Smooth muscle cell (in vitro differentiated cells): ENCODE measurements around the gene FAM200A. TPM values are rescaled to one million over a fixed set of nuclear protein-coding genes. Genes with fewer than 3 reads are reported as not detected.
"Not testable (repeated sequence)": the region's sequence is repeated elsewhere in the genome, so short reads cannot be mapped to it uniquely, and the experiment has no call there.

Source experiments
- DNase-seq: peaks from one replicate; lab custom pipeline; 2025; ENCODE audit not compliant: unreplicated experiment; lab: John Stamatoyannopoulos, UW
- H2AFZ ChIP-seq: fragments of 200-600 bp; sonication (generic); 2 replicates; pipeline ENCODE4 v1.6.0; 2016; ENCODE audit warnings: antibody characterized with exemption, low read depth, mild to moderate bottlenecking
- H3F3A ChIP-seq: fragments of 200-600 bp; sonication (generic); 2 replicates; pipeline ENCODE4 v1.6.0; 2017; ENCODE audit warnings: antibody characterized with exemption, low read depth
- H3K27ac ChIP-seq: fragments of 200-600 bp; sonication (generic); 2 replicates; pipeline ENCODE4 v1.5.1; 2016; ENCODE audit warnings: low read depth, mild to moderate bottlenecking
- H3K27me3 ChIP-seq: fragments of 200-600 bp; sonication (generic); 2 replicates; pipeline ENCODE4 v1.6.1; 2016; ENCODE audit warnings: low read depth, mild to moderate bottlenecking
- H3K36me3 ChIP-seq: fragments of 200-600 bp; sonication (generic); 2 replicates; pipeline ENCODE4 v1.5.1; 2016; ENCODE audit warnings: low read depth
- H3K4me1 ChIP-seq: fragments of 200-600 bp; sonication (generic); 2 replicates; pipeline ENCODE4 v1.5.1; 2016; ENCODE audit warnings: low read depth
- H3K4me2 ChIP-seq: fragments of 200-600 bp; sonication (generic); 2 replicates; pipeline ENCODE4 v1.6.0; 2016; ENCODE audit warnings: mild to moderate bottlenecking
- H3K4me3 ChIP-seq: fragments of 200-600 bp; sonication (generic); 2 replicates; pipeline ENCODE4 v1.5.1; 2016; ENCODE audit warnings: mild to moderate bottlenecking
- H3K79me2 ChIP-seq: fragments of 200-600 bp; sonication (generic); 2 replicates; pipeline ENCODE4 v1.6.0; 2016; ENCODE audit warnings: low read depth, mild to moderate bottlenecking
- H3K9ac ChIP-seq: fragments of 200-600 bp; sonication (generic); 2 replicates; pipeline ENCODE4 v1.6.0; 2016; ENCODE audit warnings: low read depth
- H3K9me3 ChIP-seq: fragments of 200-600 bp; sonication (generic); replicated peaks from 2 replicates; pipeline ENCODE4 v1.5.1; 2016; ENCODE audit warnings: low read depth
- H4K20me1 ChIP-seq: fragments of 200-600 bp; sonication (generic); 2 replicates; pipeline ENCODE4 v1.6.0; 2016; ENCODE audit warnings: low read depth
- WGBS: methylation state at CpG from one replicate; pipeline ENCODE4 v1.1.7; 2016; ENCODE audit warnings: low lambda C conversion rate; 5-methylcytosine and 5-hydroxymethylcytosine counted together
- polyA plus RNA-seq: library from polyadenylated mRNA; unstranded; fragments of >200 nt; fragmentation: Nextera tagmentation; extraction: Ambion mirVana; gene quantifications from 2 replicates; pipeline ENCODE4 v1.2.1, GENCODE V29; 2016
- total RNA-seq: library from RNA; depleted of rRNA; stranded (reverse); fragments of >200 nt; gene quantifications from 2 replicates; pipeline ENCODE4 v1.2.3, GENCODE V29; 2014
- TF ChIP-seq, protein P1 (sequence below): fragments of 200-600 bp; sonication (generic); IDR thresholded peaks from 2 replicates; pipeline ENCODE4 v1.5.1; 2017; ENCODE audit warnings: borderline replicate concordance, mild to moderate bottlenecking, antibody characterized with exemption; ENCODE audit not compliant: insufficient read depth, poor library complexity, severe bottlenecking

FAM200A gene
- total and polyA plus RNA-seq, 2 experiments from 2014 or later = 8.1 to 10.0 TPM

DNA sequence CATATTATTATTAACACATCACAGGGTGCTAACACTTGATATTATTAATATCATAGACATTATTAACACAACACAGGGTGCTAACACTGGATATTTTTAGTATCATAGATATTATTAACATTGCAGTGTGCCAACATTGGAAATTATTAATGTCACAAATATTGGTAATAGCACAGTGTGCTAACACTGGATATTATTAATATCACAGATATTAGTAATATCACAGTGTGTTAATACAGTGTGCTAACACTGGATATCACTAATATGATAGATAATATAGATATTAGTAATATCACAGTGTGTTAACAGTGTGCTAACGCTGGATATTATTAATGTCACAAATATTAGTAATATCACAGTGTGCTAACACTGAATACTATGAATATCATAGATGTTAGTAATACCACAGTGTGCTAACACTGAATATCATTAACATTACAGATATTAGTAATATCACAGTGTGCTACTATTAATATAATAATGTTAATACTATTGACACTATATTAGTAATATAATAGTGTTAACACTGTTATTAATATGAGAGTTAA, 44.6 kb upstream of the FAM200A start:
- TF ChIP-seq, protein P1, sequence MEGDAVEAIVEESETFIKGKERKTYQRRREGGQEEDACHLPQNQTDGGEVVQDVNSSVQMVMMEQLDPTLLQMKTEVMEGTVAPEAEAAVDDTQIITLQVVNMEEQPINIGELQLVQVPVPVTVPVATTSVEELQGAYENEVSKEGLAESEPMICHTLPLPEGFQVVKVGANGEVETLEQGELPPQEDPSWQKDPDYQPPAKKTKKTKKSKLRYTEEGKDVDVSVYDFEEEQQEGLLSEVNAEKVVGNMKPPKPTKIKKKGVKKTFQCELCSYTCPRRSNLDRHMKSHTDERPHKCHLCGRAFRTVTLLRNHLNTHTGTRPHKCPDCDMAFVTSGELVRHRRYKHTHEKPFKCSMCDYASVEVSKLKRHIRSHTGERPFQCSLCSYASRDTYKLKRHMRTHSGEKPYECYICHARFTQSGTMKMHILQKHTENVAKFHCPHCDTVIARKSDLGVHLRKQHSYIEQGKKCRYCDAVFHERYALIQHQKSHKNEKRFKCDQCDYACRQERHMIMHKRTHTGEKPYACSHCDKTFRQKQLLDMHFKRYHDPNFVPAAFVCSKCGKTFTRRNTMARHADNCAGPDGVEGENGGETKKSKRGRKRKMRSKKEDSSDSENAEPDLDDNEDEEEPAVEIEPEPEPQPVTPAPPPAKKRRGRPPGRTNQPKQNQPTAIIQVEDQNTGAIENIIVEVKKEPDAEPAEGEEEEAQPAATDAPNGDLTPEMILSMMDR = no peak
- Histone ChIP-seq H3K9me3 (no peaks in the 10 kb centered on the region), H3K4me3 (no peak overlapping the region), H3K36me3 (no peaks in the 10 kb centered on the region), H3K27me3 (no peaks in the 10 kb centered on the region), H4K20me1 (no peaks in the 10 kb centered on the region), H3K9ac (no peak overlapping the region), H3K4me1 (no peaks in the 10 kb centered on the region), H3F3A (no peaks in the 10 kb centered on the region), H3K79me2 (no peaks in the 10 kb centered on the region), H3K27ac (no peak overlapping the region), H3K4me2 (no peak overlapping the region), H2AFZ (no peak overlapping the region)
- DNase-seq = no peak
- 97% methylated on average over 1 of the region's 1 CpG for WGBS

DNA sequence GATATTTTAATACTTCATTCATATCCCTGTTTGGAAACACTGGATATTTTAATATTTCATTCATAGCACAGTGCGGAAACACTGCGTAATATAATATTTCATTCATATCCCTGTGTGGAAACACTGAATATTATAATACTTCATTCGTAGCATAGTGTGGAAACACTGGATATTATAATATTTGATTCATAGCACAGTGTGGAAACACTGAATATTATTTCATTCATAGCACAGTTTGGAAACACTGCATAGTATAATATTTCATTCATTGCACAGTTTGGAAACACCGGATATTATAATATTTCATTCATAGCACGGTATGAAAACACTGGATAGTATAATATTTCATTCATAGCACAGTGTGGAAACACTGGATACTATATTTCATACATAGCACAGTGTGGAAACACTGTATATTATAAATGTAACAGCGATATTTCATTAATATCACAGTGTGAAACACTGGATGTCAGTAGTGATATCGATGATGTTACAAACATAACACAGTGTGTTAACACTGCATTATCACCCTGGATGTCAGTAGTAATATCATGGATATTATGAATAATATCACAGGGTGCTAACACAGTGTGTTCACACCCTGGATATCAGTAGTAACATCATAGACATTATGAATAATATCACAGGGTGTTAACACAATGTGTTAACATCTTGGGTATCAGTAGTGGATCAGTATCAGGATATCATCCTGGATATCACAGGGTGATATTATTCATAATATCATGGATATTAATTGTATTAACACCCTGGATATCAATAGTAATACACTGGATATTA, 43.2 kb upstream of the FAM200A start:
- no peaks in the 10 kb centered on the region for H4K20me1 ChIP-seq
- TF ChIP-seq, protein P1 = no peak
- H3K4me3 ChIP-seq = no peak overlapping the region
- 88% methylated on average over 7 of the region's 7 CpGs for WGBS
- no peaks in the 10 kb centered on the region for H3K27me3 ChIP-seq
- no peak for DNase-seq
- H3K9ac ChIP-seq = no peak overlapping the region
- no peaks in the 10 kb centered on the region for H3K4me1 ChIP-seq
- no peaks in the 10 kb centered on the region for H3K9me3 ChIP-seq
- H3K36me3 ChIP-seq = no peaks in the 10 kb centered on the region
- H2AFZ ChIP-seq = no peak overlapping the region
- H3K79me2 ChIP-seq = no peaks in the 10 kb centered on the region
- no peaks in the 10 kb centered on the region for H3F3A ChIP-seq
- no peak overlapping the region for H3K27ac ChIP-seq
- H3K4me2 ChIP-seq = no peak overlapping the region

DNA sequence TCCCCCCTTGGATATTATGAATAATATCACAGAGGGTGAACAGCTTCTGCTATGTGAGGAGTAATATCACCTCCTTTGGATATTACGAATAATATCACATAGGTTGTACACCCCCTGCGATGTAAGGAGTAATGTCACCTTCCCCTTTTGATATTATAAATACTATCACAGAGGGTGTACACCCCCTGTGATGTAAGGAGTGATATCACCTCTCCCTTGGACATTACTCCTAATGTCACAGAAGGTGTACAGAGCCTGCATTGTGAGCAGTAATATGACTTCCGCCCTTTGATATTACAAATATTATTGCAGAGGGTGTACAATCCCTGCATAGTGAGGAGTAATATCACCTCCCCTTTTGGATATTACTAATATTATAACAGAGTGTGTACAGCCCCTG, 37.0 kb upstream of the FAM200A start:
- Histone ChIP-seq H3K4me2 (no peak overlapping the region), H3K79me2 (no peaks in the 10 kb centered on the region), H3K36me3 (no peaks in the 10 kb centered on the region), H3K9ac (no peak overlapping the region), H3K4me3 (no peak overlapping the region), H4K20me1 (no peaks in the 10 kb centered on the region), H3K4me1 (no peaks in the 10 kb centered on the region), H2AFZ (no peak overlapping the region), H3K9me3 (no peaks in the 10 kb centered on the region), H3K27me3 (no peaks in the 10 kb centered on the region), H3K27ac (no peak overlapping the region), H3F3A (no peaks in the 10 kb centered on the region)
- TF ChIP-seq, protein P1 = no peak
- no peak for DNase-seq
- WGBS = 93% methylated on average over 3 of the region's 3 CpGs

DNA sequence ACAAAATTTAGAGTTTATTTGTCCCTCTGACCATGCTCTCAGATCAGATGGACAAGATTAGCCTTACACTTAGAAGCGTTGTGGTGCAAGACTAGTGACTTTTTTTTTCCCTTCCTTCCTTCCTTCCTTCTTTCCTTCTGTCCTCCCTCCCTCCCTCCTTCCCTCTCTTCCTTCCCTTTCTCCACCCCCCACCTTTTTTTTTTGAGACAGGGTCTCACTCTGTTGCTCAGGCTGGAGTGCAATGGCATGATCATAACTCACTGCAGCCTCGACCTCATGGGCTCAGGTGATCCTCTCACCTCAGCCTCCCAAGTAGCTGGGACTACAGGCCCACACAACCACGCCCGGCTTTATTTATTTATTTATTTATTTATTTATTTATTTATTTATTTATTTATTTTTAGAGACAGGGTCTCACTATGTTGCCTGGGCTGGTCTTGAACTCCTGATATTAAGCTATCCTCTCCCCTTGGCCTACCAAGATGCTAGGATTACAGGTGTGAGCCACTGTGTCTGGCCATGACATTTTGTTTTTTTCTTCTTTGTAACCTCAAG, 28.9 kb upstream of the FAM200A start:
- not testable (repeated sequence) for H3K79me2 ChIP-seq, H3K36me3 ChIP-seq, H3K9me3 ChIP-seq, DNase-seq, H3K4me1 ChIP-seq, H3K27ac ChIP-seq, H3K27me3 ChIP-seq
- Histone ChIP-seq H3K9ac (peak overlapping the region; percentile 40), H4K20me1 (peaks cover 10% of the 10 kb centered on the region), H3K4me2 (peak overlapping the region; percentile 96), H3K4me3 (peak overlapping the region; percentile 67), H3F3A (peaks cover 13% of the 10 kb centered on the region), H2AFZ (peak overlapping the region; percentile 10)
- 58% methylated on average over 4 of the region's 4 CpGs for WGBS
